Brain microvascular endothelial cell (primary cell): Measurements from ENCODE around the gene KDM2B.

Experiments used
- DNase-seq: peaks from one replicate; pipeline ENCODE4 v3.0.0-alpha.2; 2020
- H3K27ac ChIP-seq: fragments of 250-450 bp; sonication (Bioruptor Pico); 2 replicates; pipeline ENCODE4 v1.5.1; 2020; ENCODE audit warnings: mild to moderate bottlenecking, moderate library complexity
- H3K27me3 ChIP-seq: fragments of 250-450 bp; sonication (Bioruptor Pico); replicated peaks from 2 replicates; pipeline ENCODE4 v1.5.1; 2020; ENCODE audit warnings: mild to moderate bottlenecking
- H3K36me3 ChIP-seq: fragments of 250-450 bp; sonication (Bioruptor Pico); replicated peaks from 2 replicates; pipeline ENCODE4 v1.5.1; 2020; ENCODE audit warnings: mild to moderate bottlenecking
- H3K4me3 ChIP-seq: 2 replicates; pipeline ENCODE4 v1.5.1; 2011; ENCODE audit warnings: low read depth, mild to moderate bottlenecking, control low read depth, low read length, moderate library complexity
- in situ Hi-C: cut with HindIII; loops from 2 replicates; pipeline ENCODE4 v1.10.0; 2017; ENCODE audit warnings: low sequenced_read_pairs, low pct_ligation_motif_present
- TF ChIP-seq, protein P1 (sequence below): IDR thresholded peaks from 2 replicates; pipeline ENCODE4 v1.5.1; 2011; ENCODE audit warnings: low read depth, mild to moderate bottlenecking, moderate library complexity, low read length, control low read depth, inconsistent platforms; ENCODE audit errors: missing control alignments

Gene KDM2B

DNA sequence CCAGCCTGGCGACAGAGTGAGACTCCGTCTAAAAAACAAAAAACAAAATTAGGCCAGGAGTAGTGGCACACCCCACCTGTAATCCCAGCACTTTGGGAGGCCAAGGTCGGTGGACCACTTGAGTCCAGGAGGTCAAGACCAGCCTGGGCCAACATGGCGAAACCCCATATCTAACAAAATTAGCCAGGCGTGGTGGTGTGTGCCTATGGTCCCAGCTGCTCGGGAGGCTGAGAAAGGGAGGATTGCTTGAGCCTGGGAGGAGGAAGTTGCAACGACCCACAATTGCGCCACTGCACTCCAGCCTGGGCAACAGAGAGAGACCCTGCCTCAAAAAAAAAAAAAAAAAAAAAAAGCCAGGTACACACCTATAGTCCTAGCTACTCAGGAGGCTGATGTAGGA lies 37.0 kb downstream of the KDM2B start:
- no peak for DNase-seq
- TF ChIP-seq, protein P1, sequence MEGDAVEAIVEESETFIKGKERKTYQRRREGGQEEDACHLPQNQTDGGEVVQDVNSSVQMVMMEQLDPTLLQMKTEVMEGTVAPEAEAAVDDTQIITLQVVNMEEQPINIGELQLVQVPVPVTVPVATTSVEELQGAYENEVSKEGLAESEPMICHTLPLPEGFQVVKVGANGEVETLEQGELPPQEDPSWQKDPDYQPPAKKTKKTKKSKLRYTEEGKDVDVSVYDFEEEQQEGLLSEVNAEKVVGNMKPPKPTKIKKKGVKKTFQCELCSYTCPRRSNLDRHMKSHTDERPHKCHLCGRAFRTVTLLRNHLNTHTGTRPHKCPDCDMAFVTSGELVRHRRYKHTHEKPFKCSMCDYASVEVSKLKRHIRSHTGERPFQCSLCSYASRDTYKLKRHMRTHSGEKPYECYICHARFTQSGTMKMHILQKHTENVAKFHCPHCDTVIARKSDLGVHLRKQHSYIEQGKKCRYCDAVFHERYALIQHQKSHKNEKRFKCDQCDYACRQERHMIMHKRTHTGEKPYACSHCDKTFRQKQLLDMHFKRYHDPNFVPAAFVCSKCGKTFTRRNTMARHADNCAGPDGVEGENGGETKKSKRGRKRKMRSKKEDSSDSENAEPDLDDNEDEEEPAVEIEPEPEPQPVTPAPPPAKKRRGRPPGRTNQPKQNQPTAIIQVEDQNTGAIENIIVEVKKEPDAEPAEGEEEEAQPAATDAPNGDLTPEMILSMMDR, result no peak
- H3K27me3 ChIP-seq, result no peaks in the 10 kb centered on the region
- H3K36me3 ChIP-seq, result no peaks in the 10 kb centered on the region
- in situ Hi-C loops, result no loop called here
- no peak overlapping the region for H3K27ac ChIP-seq
- H3K4me3 ChIP-seq, result no peak overlapping the region

DNA sequence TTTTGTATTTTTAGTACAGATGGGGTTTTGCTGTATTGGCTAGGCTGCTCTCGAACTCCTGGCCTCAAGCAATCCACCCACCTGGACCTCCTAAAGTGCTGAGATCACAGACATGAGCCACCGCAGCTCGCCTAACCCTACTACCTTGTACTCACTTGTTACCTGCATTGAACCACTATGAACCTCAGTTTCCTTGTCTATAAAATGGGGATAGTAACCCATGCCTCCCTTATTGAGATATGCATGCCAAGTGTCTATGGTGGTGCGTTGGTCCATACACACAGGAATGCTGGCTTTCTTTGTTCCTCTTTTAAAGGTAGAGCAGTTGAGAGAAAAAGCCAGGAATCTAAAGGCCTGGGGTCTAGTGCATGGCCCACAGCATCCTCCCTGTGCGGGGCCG lies 40.9 kb downstream of the KDM2B start:
- Histone ChIP-seq H3K36me3 (no peaks in the 10 kb centered on the region), H3K4me3 (no peak overlapping the region), H3K27me3 (no peaks in the 10 kb centered on the region), H3K27ac (no peak overlapping the region)
- no peak for DNase-seq
- in situ Hi-C loops, result no loop called here
- TF ChIP-seq, protein P1, result no peak

DNA sequence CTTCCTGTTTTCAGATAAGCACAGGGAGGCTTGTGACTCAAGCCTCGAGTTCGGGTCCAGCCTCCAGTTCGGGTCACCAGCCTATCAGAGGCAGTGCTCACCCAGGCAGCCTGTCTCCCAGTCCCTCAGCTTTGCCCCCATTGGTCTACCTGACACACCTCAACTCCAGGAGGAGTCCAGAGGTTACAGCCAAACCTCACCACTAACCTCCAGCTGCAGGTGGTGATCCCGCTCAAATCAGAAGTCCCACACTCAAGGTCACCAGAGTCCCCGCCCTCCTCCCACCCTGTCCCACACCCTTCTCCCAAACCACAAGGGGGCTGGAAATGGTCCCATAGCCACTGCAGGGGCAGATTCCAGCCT lies 42.1 kb downstream of the KDM2B start:
- DNase-seq, result no peak
- no peak overlapping the region for H3K4me3 ChIP-seq
- no peaks in the 10 kb centered on the region for H3K27me3 ChIP-seq
- in situ Hi-C loops, result no loop called here
- no peak overlapping the region for H3K27ac ChIP-seq
- H3K36me3 ChIP-seq, result no peaks in the 10 kb centered on the region
- TF ChIP-seq, protein P1, result no peak

DNA sequence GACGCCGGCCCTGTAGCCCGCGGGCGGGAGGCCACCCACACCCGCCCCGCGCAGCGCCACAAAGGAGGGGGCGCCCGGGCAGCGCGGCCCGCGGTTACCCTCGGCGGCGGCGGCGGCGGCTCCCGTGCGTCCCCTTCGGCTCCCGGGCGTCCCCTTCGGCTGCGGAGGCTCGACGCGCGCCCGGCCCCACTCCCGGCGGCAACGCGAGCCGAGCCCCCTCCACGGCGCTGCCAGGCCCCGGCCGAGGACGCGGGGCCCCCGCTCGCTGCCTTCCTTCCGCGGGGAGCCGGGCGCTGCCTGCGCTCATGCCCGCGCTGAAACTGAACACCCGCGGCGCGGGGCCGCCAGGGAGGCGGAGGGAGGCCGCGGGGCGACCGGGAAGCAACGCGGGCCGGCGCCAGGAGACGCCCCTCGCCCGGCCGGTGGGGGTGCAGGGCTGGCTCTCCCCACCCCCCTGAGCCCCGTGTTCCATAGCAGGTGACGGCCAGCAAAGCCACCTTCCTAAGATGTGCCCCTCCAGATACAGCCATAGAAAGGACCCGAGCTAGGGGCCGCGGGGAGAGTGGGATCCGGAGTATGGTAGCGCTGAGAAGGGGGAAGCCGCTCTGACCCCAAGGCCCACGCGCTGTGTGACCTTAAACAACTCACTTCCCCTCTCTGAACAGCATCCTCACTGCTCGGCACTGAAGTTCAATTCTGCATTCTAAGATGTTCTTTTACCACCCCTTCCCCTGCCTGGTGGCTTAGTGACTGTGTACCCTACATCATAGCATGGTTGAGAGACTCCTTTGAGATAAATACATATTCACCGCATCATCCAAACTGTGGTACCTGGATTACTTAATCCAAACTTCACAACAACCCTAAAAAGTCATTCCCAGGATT lies 42.8 kb downstream of the KDM2B start:
- no peak for DNase-seq
- in situ Hi-C loops, result no loop called here
- H3K36me3 ChIP-seq, result no peaks in the 10 kb centered on the region

DNA sequence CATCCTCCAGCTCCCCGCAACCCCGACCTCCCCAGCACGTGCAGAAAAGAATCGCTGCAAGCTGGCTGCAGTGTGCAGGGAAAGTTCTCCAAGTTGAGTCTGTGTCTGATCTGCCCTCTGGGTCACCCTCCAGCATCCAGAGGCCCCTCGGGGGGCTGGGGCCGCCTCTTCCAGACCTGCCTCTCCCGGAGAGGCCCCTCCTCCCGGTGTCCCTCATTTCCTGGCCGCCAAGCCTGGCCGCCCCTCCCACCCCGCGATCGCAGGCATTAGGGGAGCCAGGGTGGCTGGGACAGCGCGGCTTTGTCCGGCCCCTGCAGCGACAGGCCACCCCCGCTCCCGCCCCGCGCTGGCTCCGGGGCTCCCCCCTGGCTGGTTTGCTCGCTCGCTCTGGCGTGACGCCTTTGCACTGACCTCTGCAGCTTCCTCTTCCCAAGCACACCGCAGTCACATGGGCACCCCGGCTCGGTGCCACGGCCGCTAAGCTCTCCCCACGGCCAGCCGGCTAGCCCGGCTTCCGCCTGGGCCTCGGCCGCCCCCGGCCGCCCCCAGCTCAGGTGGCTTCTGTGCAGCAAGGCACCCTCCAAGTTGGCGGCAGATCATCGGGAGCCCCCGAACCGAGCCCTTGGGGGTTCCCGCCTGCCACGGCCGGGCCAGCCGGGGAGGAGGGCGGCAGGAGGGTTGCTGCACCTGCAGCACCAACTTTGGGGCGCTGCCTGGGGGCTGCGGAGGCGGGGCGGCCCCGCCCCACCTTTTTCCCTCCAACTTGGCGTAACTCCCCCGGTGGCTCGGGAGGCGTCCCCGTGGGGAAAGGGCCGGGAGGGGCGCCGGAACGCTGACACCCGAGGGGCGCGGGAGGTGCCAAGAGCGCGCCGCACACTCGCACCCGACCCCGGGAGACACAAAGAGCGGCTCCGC lies 43.7 kb downstream of the KDM2B start:
- H3K4me3 ChIP-seq, result peak overlapping the region; percentile 55
- TF ChIP-seq, protein P1, result no peak
- in situ Hi-C loops, result no loop called here
- H3K36me3 ChIP-seq, result no peaks in the 10 kb centered on the region
- H3K27ac ChIP-seq, result peak overlapping the region; percentile 43
- no peak for DNase-seq
- H3K27me3 ChIP-seq, result no peaks in the 10 kb centered on the region

More for the DNA sequence above, 42.8 kb downstream of the KDM2B start:
- no peaks in the 10 kb centered on the region for H3K27me3 ChIP-seq
- peak overlapping the region; percentile 55 for H3K4me3 ChIP-seq
- TF ChIP-seq, protein P1, result no peak
- H3K27ac ChIP-seq, result no peak overlapping the region
